Muscle layer of duodenum (tissue), 2 donors: ENCODE data around the gene PHF2.
A peak's percentile ranks its signal among the peaks of the same experiment; 100 is the strongest.

Source experiments
- H3K27ac ChIP-seq: one replicate; pipeline ENCODE4 v1.7.0; 2013; ENCODE audit warnings: mild to moderate bottlenecking, low read length
- H3K27me3 ChIP-seq: one replicate; pipeline ENCODE4 v1.7.0; 2013; ENCODE audit warnings: low read depth, mild to moderate bottlenecking, control low read depth, low read length
- H3K36me3 ChIP-seq, 2 donors: one replicate each; pipeline ENCODE4 v1.7.0; 2013; ENCODE audit warnings: low read length in 2 of 2, control low read depth in 1 of 2, mild to moderate bottlenecking in 1 of 2; ENCODE audit not compliant: insufficient read depth in 2 of 2, control insufficient read depth in 1 of 2
- H3K4me1 ChIP-seq, 2 donors: one replicate each; pipeline ENCODE4 v1.7.0; 2013; ENCODE audit warnings: low read length in 2 of 2, mild to moderate bottlenecking in 2 of 2, control low read depth in 1 of 2, moderate library complexity in 1 of 2; ENCODE audit not compliant: insufficient read depth in 2 of 2, control insufficient read depth in 1 of 2
- H3K4me3 ChIP-seq, 2 donors: one replicate each; pipeline ENCODE4 v1.7.0; 2013; ENCODE audit warnings: low read length in 2 of 2, low read depth in 1 of 2, mild to moderate bottlenecking in 1 of 2
- H3K9me3 ChIP-seq, 2 donors: one replicate each; pipeline ENCODE4 v1.7.0; 2013; ENCODE audit warnings: low read length in 2 of 2, control low read depth in 1 of 2, mild to moderate bottlenecking in 1 of 2; ENCODE audit not compliant: control insufficient read depth in 1 of 2
- donor health status: healthy.

PHF2 gene

DNA sequence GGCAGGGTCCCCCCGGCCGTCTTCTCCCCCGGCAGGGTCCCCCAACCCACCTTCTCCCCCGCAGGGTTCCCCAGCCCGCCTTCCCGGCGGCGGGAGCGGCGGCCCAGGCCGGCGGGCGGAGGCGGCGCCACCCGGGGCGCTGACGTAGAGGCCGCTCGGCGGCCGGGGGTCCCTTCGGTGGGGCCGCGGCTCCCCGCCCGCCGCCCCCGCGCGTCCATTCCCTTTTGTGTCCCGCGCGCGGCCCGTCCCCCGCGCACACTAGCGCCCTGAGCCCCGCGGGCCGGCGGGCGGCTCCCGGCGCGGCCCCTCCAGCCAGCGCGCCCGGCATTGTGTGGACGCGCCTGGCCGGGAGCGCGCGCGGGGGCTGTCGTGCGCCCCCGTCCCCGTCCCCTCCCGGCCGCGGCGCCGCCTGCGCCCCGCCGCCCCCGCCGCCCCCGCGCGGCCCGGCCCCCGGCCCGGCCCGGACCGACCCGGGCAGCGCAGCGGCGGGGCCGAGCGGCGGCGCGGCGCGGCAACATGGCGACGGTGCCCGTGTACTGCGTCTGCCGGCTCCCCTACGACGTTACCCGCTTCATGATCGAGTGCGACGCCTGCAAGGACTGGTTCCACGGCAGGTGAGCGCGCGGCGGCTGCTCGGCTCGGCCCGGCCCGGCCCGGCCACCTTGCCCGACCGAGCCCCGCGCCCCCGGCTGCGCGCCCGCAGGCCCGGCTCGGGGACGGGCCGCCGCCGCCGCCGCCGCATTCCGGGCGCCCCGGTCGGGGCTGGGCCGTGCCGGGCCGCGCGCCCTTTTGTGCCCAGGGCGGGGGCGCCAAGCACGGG is at the start of gene PHF2:
TSS of gene PHF2 (plus strand) at position 327 of the 820 bp plus-strand sequence. CDS start at position 517, 190 bp downstream.
- Histone ChIP-seq H3K36me3 (no peaks in the 10 kb centered on the region), H3K27me3 (no peaks in the 10 kb centered on the region), H3K4me1 (peaks cover 11 to 50% of the 10 kb centered on the region in 2 donors), H3K27ac (peak within 1 kb of the TSS; percentile 79), H3K9me3 (no peaks in the 10 kb centered on the region), H3K4me3 (peak within 1 kb of the TSS; percentile 78 to 79)

- Histone ChIP-seq H3K4me1 (peaks cover 0 to 7% of the 10 kb centered on the region in 2 donors), H3K9me3 (no peaks in the 10 kb centered on the region), H3K4me3 (no peak overlapping the region), H3K27ac (no peak overlapping the region), H3K27me3 (no peaks in the 10 kb centered on the region), H3K36me3 (peaks cover 39 to 61% of the 10 kb centered on the region in 2 donors)
Measured at GRCh38 chr9:93531374-93531773, 45.0 kb upstream of the PHF2 start.

DNA sequence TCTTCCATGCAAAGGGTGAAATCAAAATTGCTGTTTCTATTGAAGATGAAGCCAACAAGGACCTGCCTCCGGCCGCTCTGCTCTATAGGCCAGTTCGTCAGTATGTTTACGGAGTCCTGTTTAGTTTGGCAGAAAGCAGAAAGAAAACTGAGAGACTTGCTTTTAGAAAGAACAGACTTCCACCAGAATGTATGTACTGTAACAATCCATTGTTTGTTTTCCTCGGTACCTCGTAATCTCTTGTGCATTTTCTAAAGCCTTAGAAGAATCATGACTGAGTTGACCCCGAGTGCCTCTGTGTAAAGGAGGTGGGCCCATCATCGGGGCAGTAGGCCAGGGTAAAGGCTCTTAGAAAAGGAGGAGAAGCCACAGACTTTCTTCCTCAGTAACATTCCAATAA is 44.2 kb upstream of the PHF2 start:
- H3K4me1 ChIP-seq: peaks cover 0 to 7% of the 10 kb centered on the region in 2 donors
- H3K27ac ChIP-seq: no peak overlapping the region
- H3K27me3 ChIP-seq: no peaks in the 10 kb centered on the region
- H3K9me3 ChIP-seq: no peaks in the 10 kb centered on the region
- H3K4me3 ChIP-seq: no peak overlapping the region
- H3K36me3 ChIP-seq: peaks cover 32 to 54% of the 10 kb centered on the region in 2 donors

GRCh38 chr9:93533863-93534262 is 42.5 kb upstream of the PHF2 start:
- Histone ChIP-seq H3K36me3 (peaks cover 33 to 46% of the 10 kb centered on the region in 2 donors), H3K27me3 (no peaks in the 10 kb centered on the region), H3K4me1 (peaks cover 0 to 7% of the 10 kb centered on the region in 2 donors), H3K9me3 (no peaks in the 10 kb centered on the region), H3K27ac (no peak overlapping the region), H3K4me3 (no peak overlapping the region)

- H3K27ac ChIP-seq: no peak overlapping the region
- H3K4me3 ChIP-seq: no peak overlapping the region
- H3K27me3 ChIP-seq: no peaks in the 10 kb centered on the region
- H3K4me1 ChIP-seq: peaks cover 0 to 7% of the 10 kb centered on the region in 2 donors
- no peaks in the 10 kb centered on the region for H3K9me3 ChIP-seq
- H3K36me3 ChIP-seq: peaks cover 30 to 37% of the 10 kb centered on the region in 2 donors
Measured at GRCh38 chr9:93536167-93536566, 40.2 kb upstream of the PHF2 start.

DNA sequence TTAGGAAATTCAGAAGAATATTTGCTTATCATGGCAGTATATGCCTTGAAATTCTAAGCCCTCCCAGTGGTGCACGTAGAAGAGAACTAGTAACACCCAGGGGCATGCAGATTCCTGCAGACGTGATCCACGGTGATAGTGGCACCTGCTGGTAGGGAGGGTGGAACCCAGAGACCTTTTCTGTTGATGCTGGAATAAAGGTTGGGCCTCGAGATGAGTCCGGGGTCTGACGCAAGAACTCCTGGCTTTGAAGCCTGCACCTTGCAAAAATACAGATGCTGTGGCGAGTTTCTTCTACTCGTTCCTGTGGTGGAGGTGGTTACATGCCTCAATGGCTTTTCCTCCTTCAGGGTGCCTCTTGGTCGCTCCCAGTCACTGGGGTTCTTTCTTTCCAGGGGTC is 39.5 kb upstream of the PHF2 start:
- no peak overlapping the region for H3K4me3 ChIP-seq
- peaks cover 30% of the 10 kb centered on the region in 2 donors for H3K36me3 ChIP-seq
- H3K9me3 ChIP-seq: no peaks in the 10 kb centered on the region
- no peaks in the 10 kb centered on the region for H3K27me3 ChIP-seq
- peaks cover 0 to 6% of the 10 kb centered on the region in 2 donors for H3K4me1 ChIP-seq
- H3K27ac ChIP-seq: no peak overlapping the region

DNA sequence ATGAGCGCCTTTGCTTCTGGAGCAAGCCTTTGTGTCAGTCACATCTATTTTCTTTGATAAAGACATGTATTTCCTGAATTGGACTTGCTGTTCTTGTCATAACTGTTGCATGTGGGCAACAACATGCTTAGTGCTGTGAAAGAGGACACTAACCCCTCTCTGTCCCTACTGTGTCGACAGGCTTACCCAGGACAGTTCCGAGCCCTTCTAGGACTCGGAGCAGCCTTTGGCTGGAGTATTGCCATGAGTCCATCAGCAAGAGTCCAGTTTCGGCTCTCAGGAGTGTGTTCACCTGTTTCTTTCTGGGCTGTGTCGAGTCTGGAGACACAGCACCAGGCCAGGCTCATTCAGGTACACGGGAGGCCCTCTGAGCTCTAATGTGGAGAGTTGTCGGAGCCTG is 36.1 kb upstream of the PHF2 start:
- Histone ChIP-seq H3K36me3 (peaks cover 26 to 29% of the 10 kb centered on the region in 2 donors), H3K4me1 (peaks cover 0 to 7% of the 10 kb centered on the region in 2 donors), H3K27me3 (no peaks in the 10 kb centered on the region), H3K9me3 (no peaks in the 10 kb centered on the region), H3K27ac (no peak overlapping the region), H3K4me3 (no peak overlapping the region)

GRCh38 chr9:93541005-93541404 is 35.4 kb upstream of the PHF2 start:
- Histone ChIP-seq H3K36me3 (peaks cover 28 to 31% of the 10 kb centered on the region in 2 donors), H3K9me3 (no peaks in the 10 kb centered on the region), H3K4me1 (peaks cover 0 to 7% of the 10 kb centered on the region in 2 donors), H3K4me3 (no peak overlapping the region), H3K27ac (no peak overlapping the region), H3K27me3 (no peaks in the 10 kb centered on the region)

DNA sequence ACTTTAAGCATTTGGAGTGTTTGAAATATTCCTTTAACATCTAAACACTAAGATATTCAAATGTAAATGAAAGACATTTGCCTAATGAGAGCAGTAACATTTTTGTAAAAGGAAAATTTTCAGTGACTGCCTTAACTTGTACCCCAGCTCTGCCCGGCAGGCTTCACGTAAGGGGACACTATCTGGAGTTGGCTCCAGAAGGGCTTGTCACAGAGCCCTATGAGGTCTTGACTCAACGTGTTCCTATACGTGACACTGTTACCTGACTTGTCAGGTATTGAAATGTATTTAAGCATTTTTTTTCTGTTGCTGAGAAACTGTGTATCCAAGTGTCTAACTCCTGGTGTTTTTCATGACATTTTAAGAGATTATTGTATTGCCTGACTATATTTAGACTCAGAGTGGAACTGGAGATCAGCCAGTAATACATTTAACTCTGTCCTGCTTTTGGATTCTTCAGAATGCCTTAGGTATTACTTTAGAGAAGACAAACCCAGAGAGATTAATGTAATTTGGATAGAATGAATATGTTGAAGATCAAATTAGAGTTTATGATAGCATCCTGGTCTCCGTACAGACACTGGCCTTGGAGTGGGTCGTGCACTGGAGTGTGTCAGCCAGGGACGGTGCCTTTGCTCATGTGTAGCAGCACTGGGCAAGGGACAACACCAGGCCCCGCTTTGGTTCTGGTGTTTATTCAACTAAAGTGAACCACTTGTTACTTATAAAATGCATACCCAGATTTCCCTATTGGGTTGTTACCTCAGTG is 34.6 kb upstream of the PHF2 start:
- H3K27me3 ChIP-seq: no peaks in the 10 kb centered on the region
- H3K4me3 ChIP-seq: no peak overlapping the region
- peaks cover 0 to 7% of the 10 kb centered on the region in 2 donors for H3K4me1 ChIP-seq
- no peak overlapping the region for H3K27ac ChIP-seq
- no peaks in the 10 kb centered on the region for H3K9me3 ChIP-seq
- peaks cover 33 to 37% of the 10 kb centered on the region in 2 donors for H3K36me3 ChIP-seq

- H3K27ac ChIP-seq: no peak overlapping the region
- H3K4me3 ChIP-seq: no peak overlapping the region
- H3K36me3 ChIP-seq: peaks cover 33 to 45% of the 10 kb centered on the region in 2 donors
- H3K27me3 ChIP-seq: no peaks in the 10 kb centered on the region
- H3K9me3 ChIP-seq: no peaks in the 10 kb centered on the region
- H3K4me1 ChIP-seq: peaks cover 0 to 7% of the 10 kb centered on the region in 2 donors
Measured at GRCh38 chr9:93543117-93543516, 33.3 kb upstream of the PHF2 start.

DNA sequence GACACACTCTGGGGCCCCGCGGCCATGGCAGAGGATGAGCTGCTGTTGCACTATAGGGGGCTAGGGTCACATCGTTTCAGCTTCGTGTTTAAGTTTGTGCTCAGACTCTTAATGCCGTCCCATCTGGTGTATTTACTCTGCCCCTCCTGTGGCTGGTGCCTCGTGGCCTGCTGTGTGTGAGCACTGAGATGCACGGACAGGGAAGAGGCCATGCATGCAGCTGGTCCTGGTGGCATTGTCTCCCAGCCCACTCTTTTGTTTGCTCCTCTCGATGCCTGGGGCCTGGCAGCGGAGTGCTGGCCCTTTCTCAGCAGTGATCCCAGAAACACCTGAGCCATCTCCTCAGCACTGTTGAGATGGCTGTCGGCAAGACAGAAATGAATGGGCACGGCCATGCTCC is 30.0 kb upstream of the PHF2 start:
- Histone ChIP-seq H3K4me3 (no peak overlapping the region), H3K27me3 (no peaks in the 10 kb centered on the region), H3K4me1 (peaks cover 0 to 7% of the 10 kb centered on the region in 2 donors), H3K36me3 (peaks cover 42 to 44% of the 10 kb centered on the region in 2 donors), H3K27ac (no peak overlapping the region), H3K9me3 (no peaks in the 10 kb centered on the region)
